K562 (cell line): ENCODE results near the gene CCDC9B. TPM values are rescaled to one million over a fixed set of nuclear protein-coding genes. Genes with fewer than 3 reads are reported as not detected.
A peak's percentile ranks its signal among the peaks of the same experiment; 100 is the strongest.

Source experiments
- BHLHE40 ChIP-seq: IDR thresholded peaks from 2 replicates; pipeline ENCODE4 v1.6.1; 2011; ENCODE audit warnings: low read length, improper control_type of control experiment
- CREM ChIP-seq: IDR thresholded peaks from 2 replicates; pipeline ENCODE4 v1.6.1; 2014; ENCODE audit warnings: antibody characterized with exemption, low read depth
- DACH1 ChIP-seq: fragments of 450-650 bp; IDR thresholded peaks from 2 replicates; pipeline ENCODE4 v1.6.1; 2018; ENCODE audit not compliant: partially characterized antibody
- DMBX1 ChIP-seq: fragments of 250-450 bp; sonication (Bioruptor Pico); IDR thresholded peaks from 2 replicates; pipeline ENCODE4 v1.8.0; 2022; ENCODE audit warnings: inconsistent platforms, mild to moderate bottlenecking, moderate library complexity, borderline replicate concordance
- ETV1 ChIP-seq: fragments of 450-650 bp; conservative IDR thresholded peaks from 2 replicates; pipeline ENCODE4 v1.6.1; 2016; ENCODE audit warnings: missing genetic modification characterization, control low read depth, low read depth, missing compliant biosample characterization
- FOXA3 ChIP-seq, 2 experiments: fragments of 450-650 bp in 1 of 2; sonication (generic) in 1 of 2; formaldehyde crosslinking; IDR thresholded peaks in 1 of 2; conservative IDR thresholded peaks in 1 of 2; 2 replicates each; pipeline versions ENCODE4 v1.4.0 to v1.8.0; 2020 to 2022; ENCODE audit warnings: mild to moderate bottlenecking in 2 of 2, missing genetic modification reagents in 1 of 2
- KLF16 ChIP-seq: IDR thresholded peaks from 2 replicates; pipeline ENCODE4 v1.6.1; 2016; ENCODE audit warnings: antibody characterized with exemption
- NCOR1 ChIP-seq: fragments of 450-650 bp; IDR thresholded peaks from 2 replicates; pipeline ENCODE4 v1.6.1; 2016; ENCODE audit warnings: mild to moderate bottlenecking, moderate library complexity
- POLR2AphosphoS5 ChIP-seq: IDR thresholded peaks from 2 replicates; pipeline ENCODE4 v1.6.1; 2011; ENCODE audit warnings: mild to moderate bottlenecking, low read depth, low read length, moderate library complexity; ENCODE audit not compliant: control insufficient read depth, insufficient read depth
- POU5F1 ChIP-seq: fragments of 150-350 bp; IDR thresholded peaks from 2 replicates; pipeline ENCODE4 v1.6.1; 2014; ENCODE audit warnings: borderline replicate concordance, low read length, low read depth, mild to moderate bottlenecking; ENCODE audit not compliant: partially characterized antibody
- RB1 ChIP-seq: fragments of 450-650 bp; IDR thresholded peaks from 2 replicates; pipeline ENCODE4 v1.6.1; 2017; ENCODE audit warnings: low read depth, mild to moderate bottlenecking
- RBFOX2 ChIP-seq: fragments of 200-400 bp; formaldehyde crosslinking; IDR thresholded peaks from 2 replicates; pipeline ENCODE4 v1.6.1; 2017; ENCODE audit warnings: low read depth, mild to moderate bottlenecking, low read length, moderate library complexity
- RNF2 ChIP-seq: sonication (generic); IDR thresholded peaks from 2 replicates; pipeline ENCODE4 v1.6.1; 2016
- SRF ChIP-seq, 2 experiments: fragments of 250-450, 450-650 bp in 1 of 2; sonication (Bioruptor Pico) in 1 of 2; sonication (generic) in 1 of 2; formaldehyde crosslinking; IDR thresholded peaks; 2 replicates each; pipeline versions ENCODE4 v1.5.0 to v1.5.1; 2020 to 2022; ENCODE audit warnings: mild to moderate bottlenecking in 1 of 2, missing genetic modification reagents in 1 of 2
- ZC3H11A ChIP-seq: IDR thresholded peaks from 2 replicates; pipeline ENCODE4 v1.6.1; 2012; ENCODE audit warnings: low read depth, low read length, improper control_type of control experiment
- ZNF551 ChIP-seq: fragments of 250-450 bp; sonication (Bioruptor Pico); IDR thresholded peaks from 2 replicates; pipeline ENCODE4 v1.5.0; 2021; ENCODE audit warnings: mild to moderate bottlenecking, moderate library complexity
- ZNF644 ChIP-seq: fragments of 200-800 bp; sonication (Bioruptor generic); IDR thresholded peaks from 2 replicates; pipeline ENCODE4 v1.6.1; 2016; ENCODE audit warnings: low read depth, missing genetic modification characterization, missing compliant biosample characterization
- polyA plus RNA-seq, 8 experiments: library from polyadenylated mRNA; depleted of rRNA in 4 of 8; stranded (reverse) in 5 of 8; unstranded in 3 of 8; fragments of >200 nt; fragmentation: Nextera tagmentation in 2 of 8; fragmentation: Illumina TruSeq in 1 of 8; extraction: Ambion mirVana in 2 of 8; extraction: Trizol in 1 of 8; gene quantifications; 2 replicates each; pipeline versions ENCODE4 v1.2.1 to v1.2.3, GENCODE V29; 2011 to 2014; ENCODE audit warnings: inconsistent platforms in 1 of 8, missing spikeins in 1 of 8
- total RNA-seq, 7 experiments: library from RNA; depleted of rRNA in 6 of 7; stranded (reverse); fragments of >200 nt in 6 of 7; fragmentation: Illumina TruSeq in 2 of 7; extraction: Trizol in 2 of 7; gene quantifications; 2 replicates each; pipeline versions ENCODE4 v1.2.1 to v1.2.3, GENCODE V29; 2011 to 2021; ENCODE audit warnings: low replicate concordance in 1 of 7
- TF ChIP-seq, protein P1 (sequence below): sonication (generic); formaldehyde crosslinking; IDR thresholded peaks from 2 replicates; pipeline ENCODE4 v1.9.0; 2022; ENCODE audit warnings: mild to moderate bottlenecking, missing genetic modification reagents
- TF ChIP-seq, protein P2 (sequence below), 3 experiments: fragments of 200-800 bp in 1 of 3; sonication (Bioruptor generic) in 1 of 3; sonication (generic) in 1 of 3; formaldehyde crosslinking in 1 of 3; IDR thresholded peaks; 2 replicates each; pipeline versions ENCODE4 v1.6.1 to v1.8.0; 2016 to 2022; ENCODE audit warnings: mild to moderate bottlenecking in 2 of 3, missing compliant biosample characterization in 2 of 3, missing genetic modification characterization in 2 of 3, missing genetic modification reagents in 1 of 3
- TF ChIP-seq, protein P3 (sequence below): sonication (generic); formaldehyde crosslinking; IDR thresholded peaks from 2 replicates; pipeline ENCODE4 v1.8.0; 2022; ENCODE audit warnings: missing genetic modification reagents, mild to moderate bottlenecking, borderline replicate concordance
- TF ChIP-seq, protein P4 (sequence below): fragments of 250-450 bp; sonication (Bioruptor Pico); IDR thresholded peaks from 2 replicates; pipeline ENCODE4 v1.5.0; 2020; ENCODE audit warnings: mild to moderate bottlenecking
- TF ChIP-seq, protein P5 (sequence below): sonication (generic); formaldehyde crosslinking; IDR thresholded peaks from 2 replicates; pipeline ENCODE4 v1.8.0; 2022; ENCODE audit warnings: mild to moderate bottlenecking, missing genetic modification reagents

CCDC9B gene
- total and polyA plus RNA-seq, 9 of the 15 experiments (the other 6 are each of a cell fraction or from before 2014, with no cell fraction given): 0.01 to 0.47 (median 0.15) TPM; not detected in 1

DNA sequence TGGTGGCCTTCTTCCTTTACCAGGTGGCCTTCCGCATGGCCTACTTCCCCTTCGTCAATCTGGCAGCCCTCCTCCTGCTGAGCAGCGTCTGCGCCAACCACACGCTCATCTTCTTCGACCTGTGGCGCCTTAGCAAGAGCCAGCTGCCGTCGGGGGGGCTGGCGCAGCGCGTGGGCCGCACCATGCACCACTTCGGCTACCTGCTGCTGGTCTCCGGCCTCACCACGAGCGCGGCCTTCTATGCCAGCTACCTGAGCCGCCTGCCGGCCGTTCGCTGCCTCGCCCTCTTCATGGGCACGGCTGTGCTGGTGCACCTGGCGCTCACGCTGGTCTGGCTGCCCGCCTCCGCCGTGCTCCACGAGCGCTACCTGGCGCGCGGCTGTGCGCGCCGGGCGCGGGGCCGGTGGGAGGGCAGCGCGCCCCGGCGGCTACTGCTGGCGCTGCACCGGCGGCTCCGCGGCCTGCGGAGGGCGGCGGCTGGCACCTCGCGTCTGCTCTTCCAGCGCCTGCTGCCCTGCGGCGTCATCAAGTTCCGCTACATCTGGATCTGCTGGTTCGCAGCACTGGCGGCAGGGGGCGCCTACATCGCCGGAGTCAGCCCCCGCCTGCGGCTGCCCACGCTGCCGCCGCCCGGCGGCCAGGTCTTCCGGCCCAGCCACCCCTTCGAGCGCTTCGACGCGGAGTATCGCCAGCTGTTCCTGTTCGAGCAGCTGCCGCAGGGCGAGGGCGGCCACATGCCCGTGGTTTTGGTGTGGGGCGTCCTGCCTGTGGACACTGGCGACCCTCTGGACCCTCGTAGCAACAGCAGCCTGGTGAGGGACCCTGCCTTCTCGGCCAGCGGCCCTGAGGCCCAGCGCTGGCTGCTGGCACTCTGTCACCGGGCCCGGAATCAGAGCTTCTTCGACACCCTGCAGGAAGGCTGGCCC, 27.2 kb upstream of the CCDC9B start (continued):
- peak; percentile 79 for TF ChIP-seq RBFOX2
- 0 out of 4 replicates have a peak, but pooled peaks of 1 of the 2 experiments have one; percentile 0 for TF ChIP-seq FOXA3 (CRISPR knock-in tag; conservative IDR thresholded peaks at IDR 0.05 in 1 of 2, IDR thresholded peaks at IDR 0.05 in 1 of 2)
- peak; percentile 64; the same call in 1 of the 2 replicates for TF ChIP-seq KLF16
- TF ChIP-seq RNF2: peak; percentile 91
- peak; percentile 93 for TF ChIP-seq CREM
- peak; percentile 82 for TF ChIP-seq DMBX1
- TF ChIP-seq, protein P1, sequence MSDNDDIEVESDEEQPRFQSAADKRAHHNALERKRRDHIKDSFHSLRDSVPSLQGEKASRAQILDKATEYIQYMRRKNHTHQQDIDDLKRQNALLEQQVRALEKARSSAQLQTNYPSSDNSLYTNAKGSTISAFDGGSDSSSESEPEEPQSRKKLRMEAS (CRISPR knock-in tag): peak; percentile 94
- no peak for TF ChIP-seq NCOR1
- 0 out of 2 replicates have a peak, but pooled peaks have one; percentile 68 for TF ChIP-seq ZC3H11A
- no peak for TF ChIP-seq POU5F1
- peak; percentile 76; the same call in 1 of the 2 replicates for TF ChIP-seq ETV1 (tag)
- TF ChIP-seq, protein P2, sequence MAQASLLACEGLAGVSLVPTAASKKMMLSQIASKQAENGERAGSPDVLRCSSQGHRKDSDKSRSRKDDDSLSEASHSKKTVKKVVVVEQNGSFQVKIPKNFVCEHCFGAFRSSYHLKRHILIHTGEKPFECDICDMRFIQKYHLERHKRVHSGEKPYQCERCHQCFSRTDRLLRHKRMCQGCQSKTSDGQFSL (CRISPR knock-in tag; IDR thresholded peaks at IDR 0.05): peak; percentile 88
- TF ChIP-seq, protein P2 (tag; IDR thresholded peaks at IDR 0.05): 0 out of 4 replicates have a peak, but pooled peaks of 1 of the 2 experiments have one; percentile 35
- peak; percentile 93 for TF ChIP-seq RB1
- no peak for TF ChIP-seq ZNF551
- peak; percentile 79 for TF ChIP-seq DACH1
- 0 out of 4 replicates have a peak, but pooled peaks of 1 of the 2 experiments have one; percentile 40 for TF ChIP-seq SRF (CRISPR knock-in tag; IDR thresholded peaks at IDR 0.05)
- TF ChIP-seq, protein P3, sequence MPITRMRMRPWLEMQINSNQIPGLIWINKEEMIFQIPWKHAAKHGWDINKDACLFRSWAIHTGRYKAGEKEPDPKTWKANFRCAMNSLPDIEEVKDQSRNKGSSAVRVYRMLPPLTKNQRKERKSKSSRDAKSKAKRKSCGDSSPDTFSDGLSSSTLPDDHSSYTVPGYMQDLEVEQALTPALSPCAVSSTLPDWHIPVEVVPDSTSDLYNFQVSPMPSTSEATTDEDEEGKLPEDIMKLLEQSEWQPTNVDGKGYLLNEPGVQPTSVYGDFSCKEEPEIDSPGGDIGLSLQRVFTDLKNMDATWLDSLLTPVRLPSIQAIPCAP (CRISPR knock-in tag): no peak
- TF ChIP-seq POLR2AphosphoS5: peak; percentile 21; the same call in 1 of the 2 replicates
- TF ChIP-seq, protein P4, sequence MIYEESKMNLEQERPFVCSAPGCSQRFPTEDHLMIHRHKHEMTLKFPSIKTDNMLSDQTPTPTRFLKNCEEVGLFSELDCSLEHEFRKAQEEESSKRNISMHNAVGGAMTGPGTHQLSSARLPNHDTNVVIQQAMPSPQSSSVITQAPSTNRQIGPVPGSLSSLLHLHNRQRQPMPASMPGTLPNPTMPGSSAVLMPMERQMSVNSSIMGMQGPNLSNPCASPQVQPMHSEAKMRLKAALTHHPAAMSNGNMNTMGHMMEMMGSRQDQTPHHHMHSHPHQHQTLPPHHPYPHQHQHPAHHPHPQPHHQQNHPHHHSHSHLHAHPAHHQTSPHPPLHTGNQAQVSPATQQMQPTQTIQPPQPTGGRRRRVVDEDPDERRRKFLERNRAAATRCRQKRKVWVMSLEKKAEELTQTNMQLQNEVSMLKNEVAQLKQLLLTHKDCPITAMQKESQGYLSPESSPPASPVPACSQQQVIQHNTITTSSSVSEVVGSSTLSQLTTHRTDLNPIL (CRISPR knock-in tag): no peak
- TF ChIP-seq ZNF644 (tag): no peak
- TF ChIP-seq, protein P5, sequence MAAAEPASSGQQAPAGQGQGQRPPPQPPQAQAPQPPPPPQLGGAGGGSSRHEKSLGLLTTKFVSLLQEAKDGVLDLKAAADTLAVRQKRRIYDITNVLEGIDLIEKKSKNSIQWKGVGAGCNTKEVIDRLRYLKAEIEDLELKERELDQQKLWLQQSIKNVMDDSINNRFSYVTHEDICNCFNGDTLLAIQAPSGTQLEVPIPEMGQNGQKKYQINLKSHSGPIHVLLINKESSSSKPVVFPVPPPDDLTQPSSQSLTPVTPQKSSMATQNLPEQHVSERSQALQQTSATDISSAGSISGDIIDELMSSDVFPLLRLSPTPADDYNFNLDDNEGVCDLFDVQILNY (CRISPR knock-in tag): peak; percentile 48; the same call in 1 of the 2 replicates
- TF ChIP-seq BHLHE40: peak; percentile 39; the same call in 1 of the 2 replicates
